ENCODE results near the gene SP7.
"Not testable (repeated sequence)": the region's sequence is repeated elsewhere in the genome, so short reads cannot be mapped to it uniquely, and the experiment has no call there.

Gene SP7

DNA sequence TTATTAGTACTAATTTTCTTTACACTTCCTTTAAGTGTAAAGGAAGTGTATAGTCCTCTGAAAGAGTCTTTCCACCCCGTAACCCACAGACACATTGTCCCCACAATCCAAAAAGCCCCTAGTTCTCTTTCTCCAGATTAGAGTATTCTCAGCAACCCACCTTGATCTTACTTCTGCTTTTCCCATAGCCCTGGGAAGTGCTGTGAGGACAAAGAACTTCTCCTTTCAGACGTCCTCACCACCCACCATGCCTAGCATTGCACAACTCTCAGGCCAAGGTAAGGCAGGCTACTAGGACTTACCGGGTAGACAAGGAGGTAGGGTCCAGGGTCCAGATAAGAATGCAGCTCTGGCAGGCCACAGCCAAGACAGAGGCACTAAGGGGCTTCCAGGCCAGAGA lies 22.2 kb downstream of the SP7 start:
- DNase-seq: no peak

DNA sequence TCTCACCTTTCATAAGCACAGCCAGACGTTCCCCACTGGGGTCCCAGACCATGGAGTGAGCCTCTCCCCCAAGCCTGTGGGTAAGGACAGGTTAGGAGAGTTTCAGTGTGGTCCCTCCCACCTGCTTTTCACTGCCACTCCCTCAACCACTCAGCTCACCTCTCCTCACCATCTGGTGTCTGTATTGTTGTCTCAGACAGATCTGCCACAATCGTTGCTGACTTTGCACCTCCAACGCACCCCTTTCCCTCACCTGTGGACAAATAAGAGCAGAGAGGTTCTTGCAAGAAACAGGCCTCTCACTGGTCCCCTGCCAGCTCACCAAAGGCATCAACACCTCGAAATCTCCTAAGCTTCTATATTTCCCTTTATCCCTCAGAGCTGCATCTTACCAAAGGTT lies 27.9 kb downstream of the SP7 start:
- no peak for DNase-seq

DNA sequence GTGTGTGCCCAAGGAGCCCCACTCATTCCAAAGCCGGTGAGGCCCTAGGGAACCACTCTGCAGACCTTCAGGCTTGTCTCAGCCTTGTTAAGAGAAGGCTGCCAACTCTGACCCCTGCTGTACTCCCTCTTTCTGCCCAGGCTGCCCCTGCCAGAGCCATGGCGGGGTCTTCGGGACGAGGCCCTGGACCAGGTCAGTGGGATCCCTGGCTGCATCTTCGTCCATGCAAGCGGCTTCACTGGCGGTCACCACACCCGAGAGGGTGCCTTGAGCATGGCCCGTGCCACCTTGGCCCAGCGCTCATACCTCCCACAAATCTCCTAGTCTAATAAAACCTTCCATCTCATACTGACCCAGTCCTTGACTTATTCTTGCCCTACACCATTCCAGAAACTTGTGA lies 29.3 kb downstream of the SP7 start:
- no peak for DNase-seq

DNA sequence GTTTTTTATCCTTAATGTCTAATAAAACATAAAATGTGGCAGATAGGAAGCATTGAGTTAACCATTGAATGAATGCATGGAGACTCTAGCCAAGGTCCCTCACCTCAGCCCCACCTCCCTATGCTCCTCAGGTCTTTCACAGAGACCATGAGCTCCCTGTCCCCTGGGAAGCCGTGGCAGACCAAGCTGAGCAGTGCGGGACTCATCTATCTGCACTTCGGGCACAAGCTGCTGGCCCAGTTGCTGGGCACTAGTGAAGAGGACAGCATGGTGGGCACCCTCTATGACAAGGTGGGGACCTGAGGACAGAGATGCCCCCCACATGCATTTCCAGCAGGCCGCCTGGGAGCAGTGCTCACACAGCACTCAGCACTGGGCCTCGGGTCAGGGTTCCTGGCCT lies 33.3 kb downstream of the SP7 start:
- DNase-seq: no peak

DNA sequence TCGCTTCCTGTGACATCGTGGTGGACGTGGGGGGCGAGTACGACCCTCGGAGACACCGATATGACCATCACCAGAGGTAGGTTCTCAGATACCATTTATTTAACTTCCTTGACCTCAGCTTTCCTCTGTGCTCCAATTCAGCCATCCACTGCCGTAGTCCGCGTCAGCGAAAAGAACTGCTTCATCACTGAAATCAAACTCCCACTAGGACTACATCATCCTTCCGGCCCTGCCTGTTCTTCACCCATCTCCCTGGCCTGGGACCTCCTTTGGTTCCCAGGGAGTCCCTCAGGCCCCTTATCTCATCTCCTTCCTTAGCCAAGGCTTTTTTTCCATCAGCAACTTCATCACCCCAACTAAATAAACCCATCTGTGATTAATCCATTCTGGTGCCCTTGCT lies 36.0 kb downstream of the SP7 start:
- DNase-seq: no peak

DNA sequence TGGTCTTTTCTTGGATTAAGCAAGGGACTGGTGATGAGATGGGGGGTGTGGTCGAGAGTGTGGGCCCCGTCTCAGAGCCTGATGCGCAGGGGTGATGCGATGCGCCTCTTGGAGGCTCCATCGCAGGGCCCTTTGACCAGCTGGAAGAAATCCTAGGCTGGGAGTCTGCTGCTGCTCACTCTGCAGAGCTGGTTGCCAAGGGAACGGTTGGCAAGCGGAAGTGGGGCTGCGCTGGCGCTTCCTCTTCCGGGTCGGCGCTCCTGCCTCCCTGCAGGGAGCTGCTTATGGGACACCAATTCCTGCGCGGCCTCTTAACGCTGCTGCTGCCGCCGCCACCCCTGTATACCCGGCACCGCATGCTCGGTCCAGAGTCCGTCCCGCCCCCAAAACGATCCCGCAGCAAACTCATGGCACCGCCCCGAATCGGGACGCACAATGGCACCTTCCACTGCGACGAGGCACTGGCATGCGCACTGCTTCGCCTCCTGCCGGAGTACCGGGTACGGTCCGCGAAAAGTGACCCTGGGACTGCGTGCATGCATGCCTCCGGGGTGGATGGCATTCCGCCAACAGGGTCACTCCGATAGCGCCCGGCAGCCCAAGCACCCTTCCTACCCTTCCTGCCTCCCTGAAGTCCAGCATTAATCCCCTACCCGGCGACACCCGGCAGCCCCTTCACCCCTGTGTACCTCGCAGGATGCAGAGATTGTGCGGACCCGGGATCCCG lies 36.5 kb downstream of the SP7 start, which contains the start of gene MYG1:
Gene MYG1 (plus strand): TSS at position 242 of the 727 bp plus-strand sequence. CDS start 43 bp downstream, at position 285.
- DNase-seq: peak; percentile 97

DNA sequence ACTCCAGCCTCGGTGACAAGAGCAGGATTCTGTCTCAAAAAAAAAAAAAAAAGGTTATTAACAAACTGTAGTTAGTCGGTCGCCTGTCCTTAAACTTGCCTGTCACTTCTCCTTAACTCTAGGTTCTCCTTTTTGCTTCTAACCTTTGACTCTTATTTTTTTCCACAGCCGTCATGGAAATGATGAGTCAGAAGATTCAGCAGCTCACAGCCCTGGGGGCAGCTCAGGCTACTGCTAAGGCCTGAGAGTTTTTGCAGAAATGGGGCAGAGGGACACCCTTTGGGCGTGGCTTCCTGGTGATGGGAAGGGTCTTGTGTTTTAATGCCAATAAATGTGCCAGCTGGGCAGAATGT lies 37.1 kb downstream of the SP7 start:
- DNase-seq: no peak

DNA sequence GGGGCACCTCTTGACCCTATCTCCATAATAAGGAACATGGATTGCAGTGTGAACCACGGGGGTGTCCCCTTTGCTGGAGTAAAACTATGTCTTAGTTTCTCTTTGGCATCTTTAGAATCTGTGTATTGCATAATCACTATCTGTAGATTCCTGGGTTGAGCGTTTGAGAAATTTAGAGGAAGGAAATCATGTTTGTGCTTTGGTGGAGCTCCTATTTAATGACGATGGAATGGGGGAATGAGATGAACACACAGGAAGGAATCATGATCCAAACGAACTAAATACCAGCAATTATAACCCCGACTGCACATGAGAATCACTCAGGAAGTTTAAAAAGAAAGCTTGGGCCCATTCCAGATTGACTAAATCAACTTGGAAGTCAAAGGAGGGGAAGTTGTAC lies 38.0 kb downstream of the SP7 start:
- no peak for DNase-seq

DNA sequence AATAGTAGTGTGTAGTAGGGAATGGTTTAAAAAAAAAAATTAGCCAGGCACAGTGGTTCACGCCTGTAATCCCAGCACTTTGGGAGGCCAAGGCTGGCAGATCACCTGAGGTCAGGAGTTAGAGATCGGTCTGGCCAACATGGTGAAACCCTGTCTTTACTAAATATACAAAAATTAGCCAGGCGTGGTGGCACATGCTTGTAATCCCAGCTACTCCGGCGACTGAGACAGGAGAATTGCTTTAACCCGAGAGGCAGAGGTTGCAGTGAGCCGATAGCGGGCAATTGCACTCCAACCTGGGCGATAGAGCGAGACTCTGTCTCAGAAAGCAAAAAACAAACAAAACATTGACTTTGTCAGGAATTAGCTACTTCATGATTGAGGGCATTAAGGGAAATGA lies 39.0 kb downstream of the SP7 start:
- not testable (repeated sequence) for DNase-seq

DNA sequence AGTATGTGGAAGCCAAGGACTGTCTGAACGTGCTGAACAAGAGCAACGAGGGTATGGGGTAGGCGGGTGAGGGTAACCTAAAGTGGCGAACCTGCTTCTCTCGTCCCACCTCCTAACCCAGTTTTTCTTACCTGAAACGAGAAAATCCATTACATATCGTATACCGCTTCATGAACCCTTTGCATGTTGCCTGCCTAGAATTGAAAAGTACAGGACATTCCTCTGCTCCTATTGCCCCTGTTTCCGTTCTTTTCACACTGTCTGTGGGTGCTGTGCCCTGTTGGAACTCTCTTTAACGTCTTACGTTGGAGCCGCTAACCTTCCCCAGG lies 40.3 kb downstream of the SP7 start:
- DNase-seq: no peak

DNA sequence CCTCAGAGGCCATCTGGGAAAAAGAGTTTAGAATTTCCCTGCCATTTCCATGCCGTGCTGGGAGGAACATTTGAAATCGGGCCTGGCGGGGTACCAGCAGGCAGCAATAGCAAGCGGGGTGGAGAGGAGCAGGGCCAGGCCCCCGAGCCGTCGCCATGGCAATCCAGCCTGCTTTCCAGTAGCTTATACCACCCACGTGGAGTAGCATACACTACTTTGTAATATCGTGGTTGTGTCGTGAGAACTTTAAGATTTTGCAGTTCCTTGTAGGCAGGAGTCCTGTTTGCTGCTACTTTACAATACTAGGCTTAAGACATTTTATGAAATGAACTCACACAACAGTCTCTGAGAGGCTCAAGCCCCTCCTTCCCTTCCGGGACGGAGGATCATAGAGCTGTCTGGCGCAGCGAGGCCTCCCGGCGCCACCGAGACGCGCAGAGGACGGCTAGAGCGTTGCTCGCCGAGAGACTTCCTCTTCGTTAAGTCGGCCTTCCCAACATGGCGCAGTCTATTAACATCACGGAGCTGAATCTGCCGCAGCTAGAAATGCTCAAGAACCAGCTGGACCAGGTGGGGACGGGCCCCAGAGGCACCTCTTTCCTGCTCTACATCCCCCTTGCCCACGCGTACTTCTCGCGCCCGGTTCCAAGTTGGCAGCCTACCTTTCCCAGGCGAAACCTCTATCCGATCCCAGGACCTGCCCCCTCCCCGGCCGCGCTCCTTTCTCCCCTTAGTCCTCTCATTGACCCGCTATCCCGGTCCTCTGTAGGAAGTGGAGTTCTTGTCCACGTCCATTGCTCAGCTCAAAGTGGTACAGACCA lies 40.9 kb downstream of the SP7 start, which contains the start of gene PFDN5:
Gene PFDN5 (plus strand): TSS at position 473 of the 821 bp plus-strand sequence. CDS start 26 bp downstream, at position 499.
- peak; percentile 93 for DNase-seq

DNA sequence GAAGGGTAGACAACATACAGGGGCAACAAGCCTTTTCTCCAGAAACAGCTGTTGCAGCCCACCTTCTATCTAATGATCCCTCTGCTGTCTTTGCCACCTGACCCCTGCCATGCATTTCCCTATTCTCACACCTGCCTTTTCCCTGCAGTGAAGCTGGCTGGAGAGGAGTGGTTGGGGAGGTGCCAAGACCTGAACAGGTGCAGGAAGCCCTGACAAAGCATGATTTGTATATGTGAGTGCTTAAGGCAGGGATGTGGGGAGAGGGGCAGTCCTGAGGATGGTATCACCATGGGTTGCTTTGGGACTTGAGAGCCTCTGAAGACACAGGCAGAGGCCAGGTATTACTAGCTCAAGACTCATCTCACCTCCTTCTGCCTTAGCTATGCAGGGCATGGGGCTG lies 43.7 kb downstream of the SP7 start:
- no peak for DNase-seq

DNA sequence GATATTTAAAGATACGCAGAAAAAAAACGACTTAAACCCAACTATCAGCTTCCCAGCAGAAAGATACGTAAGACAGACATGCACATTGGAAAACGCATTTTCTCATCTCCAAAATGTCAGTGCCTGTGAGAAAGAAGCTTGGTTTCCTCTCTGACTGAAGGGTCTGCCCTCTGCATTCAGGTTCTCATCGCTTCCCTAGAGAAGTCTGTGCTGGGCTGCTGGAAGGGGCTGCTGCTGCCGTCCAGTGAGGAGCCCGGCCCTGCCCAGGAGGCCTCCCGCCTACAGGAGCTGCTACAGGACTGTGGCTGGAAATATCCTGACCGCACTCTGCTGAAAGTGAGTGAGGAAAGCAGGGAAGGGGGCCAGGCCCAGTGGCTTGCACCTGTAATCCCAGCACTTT lies 45.5 kb downstream of the SP7 start:
- DNase-seq: no peak

DNA sequence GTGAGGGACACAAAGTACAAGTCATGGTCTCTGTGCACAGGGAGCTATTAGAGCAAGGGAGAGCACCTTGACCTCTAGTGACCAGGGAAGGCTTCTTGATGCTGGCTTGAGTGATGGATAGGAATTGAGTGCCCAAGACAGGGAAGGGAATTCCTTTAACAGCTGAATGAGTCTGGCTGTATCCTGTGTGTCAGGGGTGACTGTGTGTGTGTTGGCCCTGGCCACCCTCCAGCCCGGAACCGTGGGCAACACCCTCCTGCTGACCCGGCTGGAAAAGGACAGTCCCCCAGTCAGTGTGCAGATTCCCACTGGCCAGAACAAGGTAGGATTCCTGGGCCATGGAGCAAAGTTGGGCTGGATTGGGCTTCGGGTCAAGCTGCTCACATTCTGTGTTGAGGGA lies 46.3 kb downstream of the SP7 start:
- no peak for DNase-seq

DNA sequence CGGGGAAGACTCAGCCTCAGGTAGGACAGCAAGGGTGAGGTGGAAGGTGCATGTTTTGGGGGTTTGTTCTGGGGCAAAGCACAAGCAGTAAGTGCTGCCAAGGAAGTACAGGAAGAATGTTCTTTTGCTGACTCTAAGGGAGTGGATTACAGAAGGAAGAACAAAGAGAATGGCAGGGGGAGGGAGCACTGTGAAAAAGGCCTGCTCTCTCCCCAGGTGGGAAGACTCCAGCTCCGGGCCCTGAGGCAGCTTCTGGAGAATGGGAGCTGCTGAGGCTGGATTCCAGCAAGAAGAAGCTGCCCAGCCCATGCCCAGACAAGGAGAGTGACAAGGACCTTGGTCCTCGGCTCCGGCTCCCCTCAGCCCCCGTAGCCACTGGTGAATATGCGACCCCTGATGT lies 47.8 kb downstream of the SP7 start:
- no peak for DNase-seq

DNA sequence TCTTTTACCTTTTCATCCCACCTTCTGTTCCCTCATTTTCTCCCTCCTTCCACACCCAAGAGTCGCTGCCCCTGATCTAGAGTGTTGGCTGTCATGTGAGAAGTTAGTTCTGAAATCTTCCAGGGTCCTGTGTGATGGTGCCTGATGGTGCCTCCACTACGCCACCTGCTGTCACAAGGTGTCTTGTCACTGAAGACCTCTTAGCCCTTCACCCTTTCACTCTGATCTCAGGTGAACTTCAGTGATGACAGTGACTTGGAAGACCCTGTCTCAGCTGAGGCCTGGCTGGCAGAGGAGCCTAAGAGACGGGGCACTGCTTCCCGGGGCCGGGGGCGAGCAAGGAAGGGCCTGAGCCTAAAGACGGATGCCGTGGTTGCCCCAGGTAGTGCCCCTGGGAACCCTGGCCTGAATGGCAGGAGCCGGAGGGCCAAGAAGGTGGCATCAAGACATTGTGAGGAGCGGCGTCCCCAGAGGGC lies 48.4 kb downstream of the SP7 start:
- peak; percentile 40 for DNase-seq

DNA sequence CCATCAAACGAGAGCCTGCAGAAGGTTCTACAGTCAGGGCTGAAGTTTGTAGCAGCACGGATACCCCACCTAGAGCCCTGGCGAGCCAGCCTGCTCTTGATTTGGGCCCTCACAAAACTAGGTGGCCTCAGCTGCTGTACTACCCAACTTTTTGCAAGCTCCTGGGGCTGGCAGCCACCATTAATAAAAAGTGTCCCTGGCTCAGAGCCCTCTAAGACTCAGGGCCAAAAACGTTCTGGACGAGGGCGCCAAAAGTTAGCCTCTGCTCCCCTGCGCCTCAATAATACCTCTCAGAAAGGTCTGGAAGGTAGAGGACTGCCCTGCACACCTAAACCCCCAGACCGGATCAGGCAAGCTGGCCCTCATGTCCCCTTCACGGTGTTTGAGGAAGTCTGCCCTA lies 49.7 kb downstream of the SP7 start:
- no peak for DNase-seq

DNA sequence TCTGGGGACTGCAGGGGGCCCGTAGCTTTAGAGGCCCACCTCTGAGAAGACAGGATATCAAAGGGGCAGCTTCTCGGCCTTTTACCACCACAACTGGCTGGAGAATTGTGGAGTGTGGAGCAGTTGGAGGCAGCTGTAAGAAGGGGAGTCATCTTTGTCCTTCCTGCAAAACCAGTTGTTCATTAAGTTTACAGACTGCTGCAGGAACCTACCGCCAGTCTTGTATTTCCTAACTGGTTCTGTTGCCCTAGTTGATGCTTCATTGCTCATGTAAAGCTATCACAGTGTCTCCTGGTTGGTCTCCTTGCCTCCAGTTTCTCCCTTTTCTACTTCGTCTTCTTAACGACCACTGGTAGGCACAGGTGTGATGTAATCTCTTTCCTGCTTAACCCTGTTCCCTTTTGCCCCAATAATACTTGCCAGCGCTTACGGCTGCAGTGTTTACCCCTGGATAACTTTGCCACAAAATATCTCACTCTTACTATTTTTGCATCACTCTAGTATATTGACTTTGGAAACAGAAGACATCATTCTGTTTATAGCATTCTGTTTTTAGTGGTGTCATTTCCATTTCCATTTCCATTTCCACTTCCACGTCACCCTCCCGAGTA lies 56.2 kb downstream of the SP7 start:
- DNase-seq: no peak

DNA sequence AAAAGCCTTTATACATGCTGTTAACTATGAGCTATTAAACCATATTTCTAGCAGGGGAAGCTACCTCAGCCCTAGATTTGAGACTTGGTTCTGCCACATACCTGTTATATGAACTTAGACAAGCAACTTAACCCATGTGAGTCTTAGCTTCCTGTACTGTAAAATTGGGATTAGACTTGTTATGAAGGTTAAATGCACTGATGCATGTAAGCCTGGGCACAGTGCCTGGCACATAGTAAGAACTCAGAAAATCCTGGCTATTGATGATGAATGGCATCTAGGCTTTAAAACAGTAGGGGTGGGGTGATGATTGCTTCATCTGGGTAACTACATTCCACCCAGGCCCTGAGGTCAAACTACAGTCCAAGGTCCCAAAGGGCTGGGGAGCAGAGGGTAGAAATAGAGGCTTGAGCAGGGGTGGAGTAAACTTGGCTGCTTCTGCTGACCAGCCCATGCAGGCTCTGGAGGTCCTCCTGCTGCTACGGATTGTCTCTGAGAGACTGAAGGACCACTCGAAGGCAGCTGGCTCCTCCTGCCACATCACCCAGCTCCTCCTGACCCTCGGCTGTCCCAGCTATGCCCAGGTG lies 56.8 kb downstream of the SP7 start:
- DNase-seq: no peak

DNA sequence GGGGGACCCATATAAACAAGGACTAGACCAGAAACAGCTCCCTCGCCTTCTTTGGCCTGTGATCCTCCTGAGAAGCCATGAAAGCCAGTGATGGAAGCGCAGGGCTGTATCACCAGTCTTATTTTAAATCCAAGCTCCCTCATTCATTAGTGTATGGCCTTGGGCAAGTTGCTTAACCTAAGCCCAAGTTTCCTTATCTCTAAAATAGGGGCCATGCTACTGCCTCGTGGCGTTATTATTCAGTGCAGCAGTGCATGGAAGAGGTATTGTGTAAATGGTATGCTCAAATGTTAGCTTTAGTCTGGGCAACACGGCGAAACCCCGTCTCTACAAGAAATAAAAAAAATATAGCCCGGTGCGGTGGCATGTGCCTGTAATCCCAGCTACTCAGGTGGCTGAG lies 58.2 kb downstream of the SP7 start:
- no peak for DNase-seq

All from retina (tissue), 1 donor.